ENCODE results near the gene ZNF148. TPM values are rescaled to one million over a fixed set of nuclear protein-coding genes. Genes with fewer than 3 reads are reported as not detected.
"Not testable (repeated sequence)": the region's sequence is repeated elsewhere in the genome, so short reads cannot be mapped to it uniquely, and the experiment has no call there.

ZNF148 gene
- total RNA-seq, 6 donors from 2014 or later, result 24.5 to 42.9 (median 32.8) TPM

DNA sequence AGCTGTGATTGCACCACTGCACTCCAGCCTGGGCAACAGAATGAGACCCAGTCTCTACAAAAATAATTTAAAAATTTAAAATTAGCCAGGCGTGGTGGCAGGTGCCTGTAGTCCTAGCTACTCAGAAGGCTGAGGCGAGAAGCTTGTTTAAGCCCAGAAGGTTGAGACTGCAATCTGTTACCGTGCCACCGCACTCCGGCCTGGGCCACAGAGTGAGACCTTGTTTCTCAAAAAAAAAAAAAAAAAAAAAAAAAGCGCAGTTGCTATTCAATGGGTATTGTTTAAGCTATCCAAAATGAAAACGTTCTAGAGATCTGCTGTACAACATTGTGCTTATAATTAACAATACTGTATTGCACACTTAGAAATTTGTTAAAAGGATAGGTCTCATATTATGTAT lies 24.0 kb downstream of the ZNF148 start:
- H3K4me3 ChIP-seq, result no peak overlapping the region
- H3K4me1 ChIP-seq, result peaks cover 1 to 19% (median 12%) of the 10 kb centered on the region in 4 donors
- no peak overlapping the region for H3K27ac ChIP-seq
- no peaks in the 10 kb centered on the region for H3K9me3 ChIP-seq
- TF ChIP-seq EP300 (IDR thresholded peaks at IDR 0.05) (no peak), CTCF (IDR thresholded peaks at IDR 0.05) (no peak), POLR2A (IDR thresholded peaks at IDR 0.05) (no peak), POLR2AphosphoS5 (IDR thresholded peaks at IDR 0.05) (no peak)
- 89 to 92% methylated on average over 7 of the region's 7 CpGs for WGBS, 2 donors
- DNase-seq, result no peak
- H3K27me3 ChIP-seq, result no peaks in the 10 kb centered on the region
- ATAC-seq (ENCODE audit: low FRiP score in 2 of 2), result no peak
- no peaks in the 10 kb centered on the region for H3K36me3 ChIP-seq

- H3K4me3 ChIP-seq, result no peak overlapping the region
- DNase-seq (no peak), ATAC-seq (ENCODE audit: low FRiP score in 2 of 2) (no peak)
- no peaks in the 10 kb centered on the region for H3K27me3 ChIP-seq
- no peak overlapping the region for H3K27ac ChIP-seq
- H3K4me1 ChIP-seq, result peaks cover 0 to 13% (median 6%) of the 10 kb centered on the region in 4 donors
- 78 to 88% methylated on average over 5 of the region's 5 CpGs for WGBS, 2 donors
- no peaks in the 10 kb centered on the region for H3K9me3 ChIP-seq
- H3K36me3 ChIP-seq, result no peaks in the 10 kb centered on the region
- TF ChIP-seq EP300 (IDR thresholded peaks at IDR 0.05), result no peak
- no peak for TF ChIP-seq POLR2AphosphoS5 (IDR thresholded peaks at IDR 0.05)
- TF ChIP-seq CTCF (IDR thresholded peaks at IDR 0.05), result no peak
- TF ChIP-seq POLR2A (IDR thresholded peaks at IDR 0.05), result no peak
These were observed 24.5 kb downstream of the ZNF148 start for GRCh38 chr3:125350597-125350996.

DNA sequence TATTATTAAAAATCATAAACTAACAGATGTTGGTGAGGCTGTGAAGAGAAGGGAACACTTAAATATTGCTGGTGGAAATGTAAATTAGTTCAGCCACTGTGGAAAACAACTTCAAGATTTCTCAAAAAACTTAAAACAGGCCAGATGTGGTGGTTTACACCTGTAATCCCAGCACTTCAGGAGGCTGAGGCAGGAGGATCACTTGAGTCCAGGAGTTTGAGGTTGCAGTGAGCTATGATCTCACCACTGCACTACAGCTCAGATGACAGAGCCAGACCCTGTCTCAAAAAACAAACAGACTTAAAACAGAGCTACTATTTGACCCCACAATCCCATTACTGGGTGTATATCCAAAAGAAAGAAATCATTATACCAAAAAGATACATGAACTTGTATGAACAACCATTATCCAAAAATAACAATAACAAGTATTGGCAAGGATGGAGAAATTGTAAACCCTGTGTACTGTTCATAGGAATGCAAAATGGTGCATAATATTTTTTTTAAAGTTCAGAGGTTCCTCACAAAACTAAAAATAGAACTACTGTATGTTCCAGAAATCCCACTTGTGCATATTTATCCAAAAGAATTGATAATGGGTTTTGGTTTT lies 25.5 kb downstream of the ZNF148 start:
- DNase-seq, result no peak
- H3K4me3 ChIP-seq, result no peak overlapping the region
- no peaks in the 10 kb centered on the region for H3K36me3 ChIP-seq
- no peak for ATAC-seq (ENCODE audit: low FRiP score in 2 of 2)
- no peak for TF ChIP-seq POLR2AphosphoS5 (IDR thresholded peaks at IDR 0.05)
- no peak for TF ChIP-seq EP300 (IDR thresholded peaks at IDR 0.05)
- TF ChIP-seq CTCF (IDR thresholded peaks at IDR 0.05), result no peak
- TF ChIP-seq POLR2A (IDR thresholded peaks at IDR 0.05), result no peak
- H3K27ac ChIP-seq, result no peak overlapping the region
- H3K27me3 ChIP-seq, result no peaks in the 10 kb centered on the region
- peaks cover 0 to 2% (median 0%) of the 10 kb centered on the region in 4 donors for H3K9me3 ChIP-seq
- peaks cover 0 to 10% (median 5%) of the 10 kb centered on the region in 4 donors for H3K4me1 ChIP-seq

DNA sequence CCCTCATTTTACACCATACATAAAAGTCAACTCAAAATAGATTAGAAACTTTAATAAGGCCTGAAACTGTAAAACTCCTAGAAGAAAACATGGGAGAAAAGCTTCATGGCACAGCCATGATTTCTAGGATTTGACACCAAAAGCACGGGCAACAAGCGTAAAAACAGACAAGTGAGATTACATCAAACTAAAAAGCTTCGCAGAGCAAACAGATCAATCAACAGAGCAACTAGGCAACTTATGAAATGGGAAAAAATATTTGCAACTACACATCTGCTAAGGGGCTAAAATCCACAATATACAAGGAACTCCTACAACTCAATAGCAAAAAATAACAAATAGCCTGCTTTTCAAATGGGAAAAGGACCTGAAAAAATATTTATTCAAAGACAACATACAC lies 26.1 kb downstream of the ZNF148 start:
- TF ChIP-seq EP300 (IDR thresholded peaks at IDR 0.05), result no peak
- no peak for TF ChIP-seq POLR2AphosphoS5 (IDR thresholded peaks at IDR 0.05)
- TF ChIP-seq POLR2A (IDR thresholded peaks at IDR 0.05), result no peak
- TF ChIP-seq CTCF (IDR thresholded peaks at IDR 0.05), result no peak
- Histone ChIP-seq H3K9me3 (peaks cover 0 to 2% (median 0%) of the 10 kb centered on the region in 4 donors), H3K36me3 (no peaks in the 10 kb centered on the region), H3K4me3 (no peak overlapping the region), H3K4me1 (peaks cover 0 to 10% (median 5%) of the 10 kb centered on the region in 4 donors), H3K27ac (no peak overlapping the region), H3K27me3 (no peaks in the 10 kb centered on the region)
- ATAC-seq (ENCODE audit: low FRiP score in 2 of 2), result no peak
- 94 to 95% methylated on average over 3 of the region's 3 CpGs for WGBS, 2 donors
- DNase-seq, result no peak

DNA sequence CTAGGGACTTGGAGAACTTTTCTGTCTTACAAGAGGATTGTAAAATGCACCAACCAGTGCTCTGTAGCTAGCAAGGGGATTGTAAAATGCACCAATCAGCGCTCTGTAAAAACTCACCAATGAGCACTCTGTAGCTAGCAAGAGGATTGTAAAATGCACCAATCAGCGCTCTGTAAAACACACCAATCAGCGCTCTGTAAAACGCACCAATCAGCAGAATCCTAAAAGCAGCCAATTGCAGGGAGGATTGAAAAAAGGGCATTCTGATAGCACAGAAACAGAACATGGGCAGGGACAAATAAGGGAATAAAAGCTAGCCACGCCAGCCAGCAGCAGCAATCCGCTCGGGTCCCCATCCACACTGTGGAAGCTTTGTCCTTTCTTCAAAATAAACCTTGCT lies 31.8 kb downstream of the ZNF148 start:
- 96 to 98% methylated on average over 7 of the region's 7 CpGs for WGBS, 2 donors
- not testable (repeated sequence) for H3K27ac ChIP-seq; H3K27me3 ChIP-seq; H3K4me1 ChIP-seq; ATAC-seq (ENCODE audit: low FRiP score in 2 of 2); DNase-seq; H3K9me3 ChIP-seq; H3K4me3 ChIP-seq; H3K36me3 ChIP-seq

Data from upper lobe of left lung (tissue), 6 donors.